HAP-1 (cell line): ENCODE measurements around the gene NTPCR.

Experiments
- DNase-seq, 2 experiments: peaks; one replicate each; pipeline ENCODE4 v3.0.0-alpha.2; 2016 to 2020; ENCODE audit warnings: low spot score in 2 of 2
- H3K27me3 ChIP-seq: fragments of 250-450 bp; sonication (Bioruptor Pico); 2 replicates; pipeline ENCODE4 v1.5.1; 2020; ENCODE audit warnings: low read depth, mild to moderate bottlenecking, moderate library complexity
- H3K36me3 ChIP-seq: fragments of 250-450 bp; sonication (Bioruptor Pico); replicated peaks from 2 replicates; pipeline ENCODE4 v1.5.1; 2020; ENCODE audit warnings: mild to moderate bottlenecking
- H3K4me1 ChIP-seq: fragments of 250-450 bp; sonication (Bioruptor Pico); 2 replicates; pipeline ENCODE4 v1.5.1; 2020; ENCODE audit warnings: mild to moderate bottlenecking
- H3K4me3 ChIP-seq: fragments of 250-450 bp; sonication (Bioruptor Pico); 2 replicates; pipeline ENCODE4 v1.5.1; 2020; ENCODE audit warnings: mild to moderate bottlenecking, moderate library complexity
- H3K9me3 ChIP-seq: fragments of 250-450 bp; sonication (Bioruptor Pico); 2 replicates; pipeline ENCODE4 v1.5.1; 2020; ENCODE audit warnings: mild to moderate bottlenecking, moderate library complexity
- in situ Hi-C: fragments of 300-500 bp; cut with MboI; formaldehyde crosslinking; loops from 3 replicates; pipeline ENCODE4 v1.14.3; 2020; ENCODE audit warnings: low sequenced_read_pairs, inconsistent platforms, mixed read lengths

The NTPCR gene

GRCh38 chr1:232939748-232940147 lies 10.7 kb upstream of the NTPCR start:
- Histone ChIP-seq H3K36me3 (no peaks in the 10 kb centered on the region), H3K27me3 (no peaks in the 10 kb centered on the region), H3K4me1 (no peaks in the 10 kb centered on the region), H3K9me3 (no peaks in the 10 kb centered on the region), H3K4me3 (no peak overlapping the region)
- in situ Hi-C loops: no loop called here
- DNase-seq: no peak

- H3K27me3 ChIP-seq: no peaks in the 10 kb centered on the region
- no peaks in the 10 kb centered on the region for H3K36me3 ChIP-seq
- no peaks in the 10 kb centered on the region for H3K4me1 ChIP-seq
- in situ Hi-C loops: no loop called here
- DNase-seq: no peak
- H3K9me3 ChIP-seq: no peaks in the 10 kb centered on the region
- H3K4me3 ChIP-seq: no peak overlapping the region
Measured at GRCh38 chr1:232940262-232940661, 10.1 kb upstream of the NTPCR start.

GRCh38 chr1:232942413-232943294 lies 7.8 kb upstream of the NTPCR start:
- in situ Hi-C loops: no loop called here
- H3K4me1 ChIP-seq: no peaks in the 10 kb centered on the region
- no peaks in the 10 kb centered on the region for H3K9me3 ChIP-seq
- no peak for DNase-seq
- no peak overlapping the region for H3K4me3 ChIP-seq
- H3K36me3 ChIP-seq: no peaks in the 10 kb centered on the region
- no peaks in the 10 kb centered on the region for H3K27me3 ChIP-seq

GRCh38 chr1:232943679-232944252 lies 6.6 kb upstream of the NTPCR start:
- in situ Hi-C loops: no loop called here
- no peaks in the 10 kb centered on the region for H3K27me3 ChIP-seq
- no peaks in the 10 kb centered on the region for H3K9me3 ChIP-seq
- H3K4me3 ChIP-seq: no peak overlapping the region
- H3K36me3 ChIP-seq: no peaks in the 10 kb centered on the region
- DNase-seq: no peak
- no peaks in the 10 kb centered on the region for H3K4me1 ChIP-seq

- H3K36me3 ChIP-seq: no peaks in the 10 kb centered on the region
- H3K9me3 ChIP-seq: no peaks in the 10 kb centered on the region
- no peak for DNase-seq
- no peaks in the 10 kb centered on the region for H3K27me3 ChIP-seq
- H3K4me1 ChIP-seq: no peaks in the 10 kb centered on the region; the same call in 1 of the 2 replicates
- H3K4me3 ChIP-seq: no peak overlapping the region
- in situ Hi-C loops: no loop called here
Measured at GRCh38 chr1:232944347-232944746, 6.1 kb upstream of the NTPCR start.

- in situ Hi-C loops: no loop called here
- Histone ChIP-seq H3K27me3 (no peaks in the 10 kb centered on the region), H3K36me3 (no peaks in the 10 kb centered on the region), H3K4me1 (peaks cover 21% of the 10 kb centered on the region), H3K4me3 (peak overlapping the region; percentile 92), H3K9me3 (no peaks in the 10 kb centered on the region)
- DNase-seq: no peak
Measured at GRCh38 chr1:232949636-232950196, 695 bp upstream of the NTPCR start.

DNA sequence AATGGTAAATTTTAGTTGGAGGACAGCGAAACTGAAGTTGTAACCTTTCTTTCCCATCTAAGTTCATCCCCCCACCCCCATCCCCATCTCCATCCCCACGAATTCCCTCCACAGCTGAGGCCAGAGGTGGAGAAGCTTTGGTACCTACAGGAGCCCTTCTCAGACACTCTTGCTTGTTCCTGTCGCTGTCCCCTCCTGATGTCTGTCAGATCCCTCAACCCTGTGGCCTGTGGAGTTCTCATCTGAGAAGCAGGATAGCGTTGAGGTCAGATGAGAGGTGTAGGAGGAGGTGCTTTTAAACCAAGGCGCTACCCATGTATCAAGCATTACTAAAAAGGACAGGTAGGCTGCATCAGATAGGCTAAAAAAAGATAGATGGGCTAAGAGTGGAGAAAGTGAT lies 769 bp downstream of the NTPCR start:
- H3K4me3 ChIP-seq: peak overlapping the region; percentile 92
- in situ Hi-C loops: no loop called here
- no peaks in the 10 kb centered on the region for H3K36me3 ChIP-seq
- no peaks in the 10 kb centered on the region for H3K9me3 ChIP-seq
- H3K4me1 ChIP-seq: peaks cover 25% of the 10 kb centered on the region
- DNase-seq: peak; percentile 26 to 39
- no peaks in the 10 kb centered on the region for H3K27me3 ChIP-seq

DNA sequence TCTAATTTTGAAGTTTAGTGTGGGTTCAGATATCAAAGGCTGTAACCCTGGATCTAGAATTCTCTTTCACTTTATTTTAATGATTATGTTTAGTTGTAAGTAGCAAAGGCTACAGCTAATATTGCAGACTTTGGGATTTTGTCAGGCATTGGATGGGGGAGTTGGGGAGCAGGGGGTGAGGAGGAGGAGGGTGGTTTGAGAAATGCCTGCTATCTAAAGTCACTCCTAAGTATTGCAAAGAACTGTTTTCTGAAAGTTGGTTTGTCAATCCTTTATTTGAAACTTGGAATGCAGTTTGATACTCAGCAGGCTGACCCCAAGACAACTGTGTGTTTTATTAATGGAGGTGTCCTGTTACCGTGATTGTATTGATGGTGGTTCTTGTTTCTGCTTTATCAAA lies 1.2 kb downstream of the NTPCR start:
- Histone ChIP-seq H3K4me3 (peak overlapping the region; percentile 92), H3K4me1 (peaks cover 28% of the 10 kb centered on the region), H3K27me3 (no peaks in the 10 kb centered on the region), H3K9me3 (no peaks in the 10 kb centered on the region), H3K36me3 (no peaks in the 10 kb centered on the region)
- in situ Hi-C loops: no loop called here
- no peak for DNase-seq

DNA sequence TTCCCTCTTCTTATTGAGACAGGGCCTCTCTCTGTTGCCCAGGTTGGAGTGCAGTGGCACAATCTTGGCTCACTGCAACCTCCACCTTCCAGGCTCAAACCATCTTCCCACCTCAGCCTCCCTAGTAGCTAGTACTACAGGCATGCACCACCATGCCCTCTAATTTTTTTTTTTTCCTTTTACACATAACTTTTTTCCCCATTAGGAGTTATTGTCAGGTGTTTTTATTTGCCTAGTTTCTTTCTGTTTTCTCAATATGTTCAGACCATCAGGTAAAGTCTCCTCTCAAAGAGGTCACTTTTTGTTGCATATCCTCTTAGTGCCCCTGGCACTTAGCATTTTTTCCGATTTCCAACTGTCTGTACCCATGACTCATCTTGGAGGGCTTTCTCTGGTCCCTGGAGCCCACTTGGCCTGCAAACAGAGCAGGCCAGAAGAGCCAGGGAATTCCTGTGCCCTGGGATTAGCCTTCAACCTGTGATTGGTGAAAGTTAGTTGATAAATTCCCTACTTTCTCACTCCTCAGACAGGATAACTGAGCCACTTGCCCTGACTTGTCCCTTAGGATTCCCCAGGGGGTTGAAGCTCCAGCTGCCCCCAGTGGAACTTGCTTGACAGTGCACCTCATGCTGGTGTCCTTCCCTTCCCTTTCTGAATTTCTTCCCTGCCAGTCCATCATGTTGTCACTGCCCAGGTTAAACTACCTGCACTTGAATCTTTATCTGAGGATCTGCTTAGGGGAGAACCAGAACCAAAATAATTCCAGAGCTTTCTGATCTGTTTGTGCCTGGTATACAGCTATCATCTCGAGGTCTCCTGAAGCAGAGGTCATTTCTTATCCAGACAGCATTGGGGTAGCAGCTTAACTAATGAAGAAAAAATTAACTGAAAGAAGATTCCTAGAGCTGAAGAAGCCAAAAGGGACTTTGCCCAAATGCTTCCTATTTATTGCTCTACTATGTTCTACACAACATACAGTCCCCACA lies 2.4 kb downstream of the NTPCR start:
- H3K36me3 ChIP-seq: peaks cover 4% of the 10 kb centered on the region
- H3K27me3 ChIP-seq: no peaks in the 10 kb centered on the region
- H3K9me3 ChIP-seq: no peaks in the 10 kb centered on the region
- H3K4me3 ChIP-seq: no peak overlapping the region
- H3K4me1 ChIP-seq: peaks cover 36% of the 10 kb centered on the region
- in situ Hi-C loops: no loop called here
- DNase-seq: peak; percentile 79 to 84

DNA sequence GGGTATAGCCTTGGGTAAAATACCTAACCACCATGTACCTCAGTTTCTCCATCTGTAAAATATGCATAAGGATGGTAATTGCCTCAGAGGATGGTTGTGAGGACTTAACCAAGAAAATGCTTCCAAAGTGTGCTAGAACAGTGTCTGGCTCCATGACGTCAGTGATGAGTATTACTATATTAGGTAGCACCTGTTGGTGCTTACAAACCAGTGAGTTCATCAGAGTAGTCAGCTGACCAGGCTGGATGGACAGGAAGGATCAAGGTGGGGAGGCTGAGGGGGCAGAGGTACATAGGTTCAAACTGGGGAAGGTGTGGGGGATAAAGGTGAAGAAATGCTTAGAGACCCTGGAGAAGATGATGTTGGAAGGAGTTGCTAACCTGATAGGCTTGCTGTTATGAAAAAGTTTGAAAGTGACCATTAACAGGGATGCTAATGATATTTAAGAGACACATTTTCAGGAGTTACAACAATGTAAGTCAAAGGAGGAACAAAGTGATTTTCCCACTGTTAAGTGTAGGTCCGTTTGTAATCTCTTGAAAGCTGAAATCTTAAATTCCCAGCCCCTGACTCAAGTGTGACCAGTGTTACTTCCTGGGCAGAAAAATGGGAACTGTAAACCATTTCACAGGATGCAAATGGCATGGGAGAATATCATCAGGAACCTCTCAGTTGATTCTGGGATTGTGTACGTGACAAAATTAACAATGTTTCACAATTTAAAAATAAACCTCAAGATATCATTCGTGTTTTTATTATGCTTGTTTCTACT lies 4.4 kb downstream of the NTPCR start:
- in situ Hi-C loops: no loop called here
- Histone ChIP-seq H3K36me3 (peaks cover 16% of the 10 kb centered on the region), H3K9me3 (no peaks in the 10 kb centered on the region; the same call in 1 of the 2 replicates), H3K4me1 (peaks cover 32% of the 10 kb centered on the region), H3K27me3 (no peaks in the 10 kb centered on the region), H3K4me3 (no peak overlapping the region)
- DNase-seq: no peak

- no peaks in the 10 kb centered on the region for H3K27me3 ChIP-seq
- no peaks in the 10 kb centered on the region; the same call in 1 of the 2 replicates for H3K9me3 ChIP-seq
- H3K4me1 ChIP-seq: peaks cover 28% of the 10 kb centered on the region
- no peak for DNase-seq
- H3K36me3 ChIP-seq: peaks cover 19% of the 10 kb centered on the region
- no peak overlapping the region for H3K4me3 ChIP-seq
- in situ Hi-C loops: no loop called here
Measured at GRCh38 chr1:232956081-232956480, 5.7 kb downstream of the NTPCR start.

GRCh38 chr1:232958067-232958466 lies 7.7 kb downstream of the NTPCR start:
- Histone ChIP-seq H3K4me3 (no peak overlapping the region), H3K9me3 (no peaks in the 10 kb centered on the region; the same call in 1 of the 2 replicates), H3K36me3 (peaks cover 19% of the 10 kb centered on the region), H3K27me3 (no peaks in the 10 kb centered on the region), H3K4me1 (peaks cover 16% of the 10 kb centered on the region)
- in situ Hi-C loops: no loop called here
- DNase-seq: no peak
